ENCODE data around the gene SAMMSON. TPM values are rescaled to one million over a fixed set of nuclear protein-coding genes. Genes with fewer than 3 reads are reported as not detected.

Gene SAMMSON
- total RNA-seq, 1 experiment from 2014 or later, result not detected

GRCh38 chr3:69994919-69995318 is 4.6 kb upstream of the SAMMSON start:
- Histone ChIP-seq H3K36me3 (no peaks in the 10 kb centered on the region), H3K27ac (no peak overlapping the region), H3K9me3 (replicated peaks) (no peaks in the 10 kb centered on the region), H3K4me1 (replicated peaks) (peaks cover 15% of the 10 kb centered on the region), H3K27me3 (replicated peaks) (no peaks in the 10 kb centered on the region), H3K4me3 (no peak overlapping the region)
- DNase-seq (ENCODE audit: low read depth in 1 of 2, low spot score in 2 of 2), result no peak

- no peaks in the 10 kb centered on the region for H3K27me3 ChIP-seq (replicated peaks)
- no peak overlapping the region for H3K27ac ChIP-seq
- no peak overlapping the region for H3K4me3 ChIP-seq
- no peaks in the 10 kb centered on the region for H3K9me3 ChIP-seq (replicated peaks)
- no peaks in the 10 kb centered on the region for H3K36me3 ChIP-seq
- peaks cover 29% of the 10 kb centered on the region for H3K4me1 ChIP-seq (replicated peaks)
- DNase-seq (ENCODE audit: low read depth in 1 of 2, low spot score in 2 of 2), result no peak
Measured at GRCh38 chr3:69997631-69998307, 1.8 kb upstream of the SAMMSON start.

DNA sequence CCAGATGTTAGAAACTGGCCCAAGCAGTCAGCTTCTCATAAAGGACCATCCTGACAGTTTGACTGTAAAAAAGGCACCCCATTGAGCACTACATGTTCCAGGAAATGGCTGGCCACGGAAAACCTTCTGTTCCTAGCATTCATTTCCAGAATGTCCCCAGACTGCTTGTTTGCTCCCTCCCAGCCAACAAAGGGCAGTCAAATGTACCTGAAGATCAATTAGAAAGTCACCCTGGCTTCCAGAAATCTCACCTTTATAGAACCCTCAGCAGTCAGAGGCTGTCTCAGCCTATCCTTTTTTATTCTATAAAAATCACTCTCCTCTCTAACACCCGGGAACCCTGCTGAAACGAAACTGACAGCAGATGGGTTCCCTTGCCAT is 784 bp upstream of the SAMMSON start:
- Histone ChIP-seq H3K27me3 (replicated peaks) (no peaks in the 10 kb centered on the region), H3K4me3 (peak overlapping the region; percentile 20), H3K9me3 (replicated peaks) (no peaks in the 10 kb centered on the region), H3K4me1 (replicated peaks) (peaks cover 29% of the 10 kb centered on the region), H3K27ac (peak overlapping the region; percentile 63), H3K36me3 (no peaks in the 10 kb centered on the region)
- DNase-seq (ENCODE audit: low read depth in 1 of 2, low spot score in 2 of 2), result no peak

DNA sequence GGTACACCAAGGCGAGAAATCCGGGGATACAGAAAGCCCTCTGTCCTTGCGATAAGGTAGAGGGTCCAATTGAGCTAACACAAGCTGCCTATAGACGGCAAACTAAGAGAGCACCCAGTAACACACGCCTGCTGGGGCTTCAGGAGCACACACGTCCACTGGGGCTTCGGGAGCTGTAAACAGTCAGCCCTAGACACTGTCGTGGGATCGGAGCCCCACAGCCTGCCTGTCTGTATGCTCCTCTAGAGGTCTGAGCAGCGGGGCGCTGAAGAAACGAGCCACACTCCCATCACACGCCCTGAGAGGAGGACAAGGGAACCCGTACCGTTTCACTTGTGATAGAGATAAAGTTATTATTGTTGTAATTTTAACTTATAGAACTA is 486 bp downstream of the SAMMSON start:
- Histone ChIP-seq H3K9me3 (replicated peaks) (no peaks in the 10 kb centered on the region), H3K27me3 (replicated peaks) (no peaks in the 10 kb centered on the region), H3K4me3 (no peak overlapping the region), H3K4me1 (replicated peaks) (peaks cover 29% of the 10 kb centered on the region), H3K27ac (peak overlapping the region; percentile 63), H3K36me3 (no peaks in the 10 kb centered on the region)
- DNase-seq (ENCODE audit: low read depth in 1 of 2, low spot score in 2 of 2), result peak in 1 of 2 experiments; percentile 15

- Histone ChIP-seq H3K36me3 (no peaks in the 10 kb centered on the region), H3K27me3 (replicated peaks) (no peaks in the 10 kb centered on the region), H3K4me1 (replicated peaks) (peaks cover 29% of the 10 kb centered on the region), H3K4me3 (no peak overlapping the region), H3K27ac (0 out of 2 replicates have a peak overlapping the region, but pooled peaks have one; percentile 16), H3K9me3 (replicated peaks) (no peaks in the 10 kb centered on the region)
- peak in 1 of 2 experiments; percentile 59 for DNase-seq (ENCODE audit: low read depth in 1 of 2, low spot score in 2 of 2)
Measured at GRCh38 chr3:70000563-70001081, 1.1 kb downstream of the SAMMSON start.

GRCh38 chr3:70003119-70003518 is 3.6 kb downstream of the SAMMSON start:
- H3K4me1 ChIP-seq (replicated peaks), result peaks cover 29% of the 10 kb centered on the region
- H3K27ac ChIP-seq, result no peak overlapping the region
- DNase-seq (ENCODE audit: low read depth in 1 of 2, low spot score in 2 of 2), result no peak
- no peaks in the 10 kb centered on the region for H3K27me3 ChIP-seq (replicated peaks)
- no peaks in the 10 kb centered on the region for H3K9me3 ChIP-seq (replicated peaks)
- no peak overlapping the region for H3K4me3 ChIP-seq
- no peaks in the 10 kb centered on the region for H3K36me3 ChIP-seq

DNA sequence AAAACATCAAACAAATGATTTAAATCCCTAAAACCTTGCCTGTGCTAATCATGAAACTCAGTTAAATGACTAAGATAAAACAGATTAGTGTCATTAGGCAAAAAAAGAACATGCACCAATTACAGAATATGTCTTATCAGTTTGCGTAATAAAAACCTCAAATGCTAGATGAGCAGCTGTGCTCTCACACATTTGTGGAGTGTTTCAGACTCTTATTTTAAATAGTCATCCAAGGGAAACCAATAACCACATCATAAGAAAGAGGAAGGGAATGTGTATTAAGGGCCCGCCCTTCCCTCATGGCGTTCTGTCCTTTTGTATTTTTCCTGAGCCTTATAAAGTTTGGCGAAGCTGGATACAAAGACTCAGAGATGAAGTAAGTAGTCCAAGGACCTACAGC is 6.6 kb downstream of the SAMMSON start:
- H3K4me1 ChIP-seq (replicated peaks), result peaks cover 2% of the 10 kb centered on the region
- H3K27me3 ChIP-seq (replicated peaks), result no peaks in the 10 kb centered on the region
- H3K9me3 ChIP-seq (replicated peaks), result no peaks in the 10 kb centered on the region
- no peak overlapping the region for H3K4me3 ChIP-seq
- no peak for DNase-seq (ENCODE audit: low read depth in 1 of 2, low spot score in 2 of 2)
- H3K27ac ChIP-seq, result no peak overlapping the region
- no peaks in the 10 kb centered on the region for H3K36me3 ChIP-seq

- no peak overlapping the region for H3K4me3 ChIP-seq
- H3K36me3 ChIP-seq, result no peaks in the 10 kb centered on the region
- no peaks in the 10 kb centered on the region for H3K9me3 ChIP-seq (replicated peaks)
- peaks cover 4% of the 10 kb centered on the region; the same call in 1 of the 2 replicates for H3K4me1 ChIP-seq (replicated peaks)
- no peak for DNase-seq (ENCODE audit: low read depth in 1 of 2, low spot score in 2 of 2)
- H3K27ac ChIP-seq, result no peak overlapping the region
- no peaks in the 10 kb centered on the region for H3K27me3 ChIP-seq (replicated peaks)
Measured at GRCh38 chr3:70010346-70010745, 10.8 kb downstream of the SAMMSON start.

DNA sequence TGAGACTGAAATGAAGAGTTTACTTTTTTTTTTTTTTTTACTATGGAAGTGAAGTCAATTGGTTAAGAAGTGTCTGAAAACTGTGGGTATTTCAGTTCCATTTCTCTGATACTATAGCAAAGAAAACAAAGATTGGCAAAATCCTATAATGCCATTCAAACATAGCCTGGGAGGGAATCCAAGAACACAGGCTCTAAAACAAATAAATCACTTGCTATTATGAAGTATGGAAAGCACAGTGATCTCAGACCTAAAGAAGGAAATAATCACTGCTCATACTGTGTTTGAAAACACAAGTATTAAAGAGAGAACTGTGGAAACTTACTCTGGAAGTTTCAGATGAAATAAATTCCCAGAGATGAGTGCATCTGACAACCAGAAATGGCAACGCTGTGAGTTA is 12.0 kb downstream of the SAMMSON start:
- no peak overlapping the region for H3K27ac ChIP-seq

DNA sequence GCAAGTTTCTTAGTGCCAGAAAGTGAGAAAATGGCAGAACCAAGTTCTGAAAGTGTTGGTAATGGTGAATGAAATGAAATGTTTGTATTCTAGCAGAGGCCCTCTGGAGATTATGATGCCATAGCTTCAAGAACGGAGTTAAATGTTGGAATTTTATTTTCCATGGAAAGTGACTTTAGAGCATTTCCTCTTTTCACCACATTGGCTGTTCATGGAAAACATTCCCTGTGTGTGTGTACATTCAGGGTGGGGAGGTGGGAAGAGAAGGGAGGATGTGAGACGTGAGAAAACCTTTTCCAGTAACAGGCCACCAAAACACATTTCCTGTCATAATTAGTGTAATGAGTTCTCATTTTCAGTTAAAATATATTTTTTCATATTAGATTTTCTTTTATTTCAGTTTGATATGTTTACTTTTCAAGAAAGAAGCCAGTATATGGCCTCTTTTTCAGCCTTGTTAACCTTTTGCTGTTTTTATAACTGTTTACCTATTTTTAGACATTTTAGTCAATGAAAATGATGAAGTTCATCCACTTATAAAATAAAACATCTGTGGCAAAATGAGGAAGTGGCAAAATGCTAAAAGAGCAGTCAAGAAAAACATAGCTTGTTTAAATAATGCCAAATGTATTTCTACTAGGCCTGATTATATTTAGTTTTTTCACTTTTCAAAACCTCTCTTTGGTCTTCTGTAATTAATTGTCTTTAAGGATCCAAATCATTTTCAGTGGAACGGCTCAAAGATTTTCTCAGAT is 21.6 kb downstream of the SAMMSON start:
- no peaks in the 10 kb centered on the region for H3K27me3 ChIP-seq (replicated peaks)
- H3K36me3 ChIP-seq, result no peaks in the 10 kb centered on the region
- no peaks in the 10 kb centered on the region for H3K4me1 ChIP-seq (replicated peaks)
- DNase-seq (ENCODE audit: low read depth in 1 of 2, low spot score in 2 of 2), result no peak
- H3K4me3 ChIP-seq, result no peak overlapping the region
- no peak overlapping the region for H3K27ac ChIP-seq
- no peaks in the 10 kb centered on the region for H3K9me3 ChIP-seq (replicated peaks)

More for the DNA sequence above, 12.0 kb downstream of the SAMMSON start:
- H3K4me1 ChIP-seq (replicated peaks), result peaks cover 4% of the 10 kb centered on the region; the same call in 1 of the 2 replicates
- no peak for DNase-seq (ENCODE audit: low read depth in 1 of 2, low spot score in 2 of 2)
- no peak overlapping the region for H3K4me3 ChIP-seq
- H3K36me3 ChIP-seq, result no peaks in the 10 kb centered on the region
- H3K9me3 ChIP-seq (replicated peaks), result no peaks in the 10 kb centered on the region
- no peaks in the 10 kb centered on the region for H3K27me3 ChIP-seq (replicated peaks)

DNA sequence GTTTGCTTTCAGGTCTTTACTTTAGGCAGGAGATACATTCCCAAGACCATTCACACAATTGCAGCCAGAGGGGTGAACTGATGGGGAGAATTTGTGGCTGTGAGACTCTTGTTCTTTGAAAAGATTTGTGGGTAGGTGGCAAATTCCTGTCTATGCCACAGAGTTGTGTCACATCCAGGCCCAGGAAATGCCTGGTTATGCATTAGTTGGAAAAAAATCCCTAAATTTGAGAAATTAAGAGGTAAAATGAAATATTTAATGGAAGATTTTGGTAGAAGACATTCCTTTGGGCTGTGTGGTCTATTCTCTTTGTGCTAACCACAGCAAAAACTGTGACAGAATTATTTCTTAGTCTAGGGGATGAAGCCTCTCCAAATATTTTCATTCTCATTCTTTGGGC is 28.8 kb downstream of the SAMMSON start:
- no peak overlapping the region for H3K27ac ChIP-seq
- H3K4me1 ChIP-seq (replicated peaks), result 0 out of 2 replicates have a peak, but pooled peaks cover 9% of the 10 kb centered on the region
- H3K36me3 ChIP-seq, result no peaks in the 10 kb centered on the region
- H3K4me3 ChIP-seq, result no peak overlapping the region
- no peaks in the 10 kb centered on the region for H3K27me3 ChIP-seq (replicated peaks)
- peak; percentile 40 to 57 for DNase-seq (ENCODE audit: low read depth in 1 of 2, low spot score in 2 of 2)
- H3K9me3 ChIP-seq (replicated peaks), result no peaks in the 10 kb centered on the region

DNA sequence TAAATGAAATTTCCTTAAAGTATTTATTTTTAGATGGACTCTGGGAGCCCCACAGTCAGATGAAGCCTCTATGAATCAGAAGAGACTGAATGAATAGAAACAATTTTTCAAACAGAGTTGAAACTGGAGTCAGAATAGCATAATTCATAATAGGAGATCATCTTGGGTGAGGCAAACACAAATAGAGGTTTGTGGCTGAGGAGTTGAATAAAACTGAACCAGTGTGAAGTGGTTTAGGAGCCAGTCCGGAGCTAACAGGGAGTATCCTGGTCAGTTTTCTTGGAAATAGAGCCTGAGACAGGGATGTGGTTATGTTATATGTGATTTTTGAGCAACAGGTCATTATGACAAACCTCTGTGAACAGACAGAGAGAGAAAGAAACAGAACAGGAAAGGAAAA is 39.2 kb downstream of the SAMMSON start:
- H3K27ac ChIP-seq, result no peak overlapping the region
- H3K36me3 ChIP-seq, result no peaks in the 10 kb centered on the region
- DNase-seq (ENCODE audit: low read depth in 1 of 2, low spot score in 2 of 2), result no peak
- no peak overlapping the region for H3K4me3 ChIP-seq
- H3K9me3 ChIP-seq (replicated peaks), result no peaks in the 10 kb centered on the region
- no peaks in the 10 kb centered on the region for H3K27me3 ChIP-seq (replicated peaks)
- H3K4me1 ChIP-seq (replicated peaks), result no peaks in the 10 kb centered on the region

DNA sequence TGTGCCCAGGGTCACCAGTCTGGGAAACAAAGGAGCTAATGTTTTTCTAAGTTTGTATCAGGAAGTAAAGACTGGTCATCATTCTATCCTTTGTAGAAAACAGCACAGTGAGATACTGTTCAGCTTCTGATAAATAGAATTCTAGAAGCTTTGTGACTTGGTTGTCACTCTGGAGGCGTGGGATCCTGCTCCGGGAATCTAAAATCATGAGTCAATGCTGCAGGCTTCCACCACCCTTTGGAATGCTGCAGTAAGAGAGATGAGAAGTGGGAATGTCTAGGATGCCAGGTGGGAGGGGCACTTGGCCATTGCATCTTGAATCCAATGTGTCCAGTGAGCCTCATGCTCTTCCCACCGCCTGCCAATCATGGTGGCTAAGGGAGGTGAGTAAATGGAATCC is 40.9 kb downstream of the SAMMSON start:
- H3K36me3 ChIP-seq, result no peaks in the 10 kb centered on the region
- H3K4me3 ChIP-seq, result no peak overlapping the region
- H3K9me3 ChIP-seq (replicated peaks), result no peaks in the 10 kb centered on the region
- no peaks in the 10 kb centered on the region for H3K27me3 ChIP-seq (replicated peaks)
- H3K4me1 ChIP-seq (replicated peaks), result no peaks in the 10 kb centered on the region
- DNase-seq (ENCODE audit: low read depth in 1 of 2, low spot score in 2 of 2), result no peak
- no peak overlapping the region for H3K27ac ChIP-seq

DNA sequence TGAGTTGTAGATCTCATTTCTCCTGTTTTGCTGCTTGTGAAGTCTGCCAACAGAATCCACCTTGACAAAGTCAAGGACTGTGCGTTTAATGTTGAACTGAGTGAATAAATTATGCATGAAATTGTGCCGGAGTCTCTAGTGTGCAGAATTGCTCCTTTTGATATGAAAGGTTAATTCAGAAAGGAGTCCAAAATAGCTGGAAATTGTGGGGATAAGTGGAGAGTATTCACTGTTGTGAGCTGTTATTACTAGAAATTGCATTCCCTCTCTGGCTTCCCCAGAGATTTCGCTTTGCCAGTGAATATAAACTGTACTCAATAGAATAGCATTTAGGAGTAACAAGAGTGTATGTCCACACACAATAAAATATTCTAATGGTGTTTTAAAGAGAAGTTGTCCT is 43.1 kb downstream of the SAMMSON start:
- no peaks in the 10 kb centered on the region for H3K9me3 ChIP-seq (replicated peaks)
- no peak overlapping the region for H3K27ac ChIP-seq

More for the DNA sequence above, 43.1 kb downstream of the SAMMSON start:
- Histone ChIP-seq H3K27me3 (replicated peaks) (no peaks in the 10 kb centered on the region), H3K36me3 (no peaks in the 10 kb centered on the region), H3K4me1 (replicated peaks) (no peaks in the 10 kb centered on the region), H3K4me3 (no peak overlapping the region)
- no peak for DNase-seq (ENCODE audit: low read depth in 1 of 2, low spot score in 2 of 2)

Data from SJSA1 (cell line).